Endothelial cell of umbilical vein (primary cell): Measurements from ENCODE around the gene AMZ2. TPM values are rescaled to one million over a fixed set of nuclear protein-coding genes. Genes with fewer than 3 reads are reported as not detected.

ENCODE experiments used
- BruUV-seq: library from RNA; stranded (reverse); fragments of 400-500 nt; replicated peaks from 2 replicates; lab custom pipeline; 2021; lab: Mats Ljungman, UMichigan
- CTCF ChIA-PET: fragments of 300-600, 350-600 bp; sonication (Branson Sonifier 250); formaldehyde crosslinking; loops from one replicate; lab custom pipeline; 2021; ENCODE audit warnings: antibody characterized with exemption, inconsistent platforms; lab: Charles Lee
- POLR2A ChIA-PET: fragments of 300-600, 350-600 bp; sonication (Branson Sonifier 250); formaldehyde crosslinking; loops from one replicate; lab custom pipeline; 2021; ENCODE audit warnings: antibody characterized with exemption, inconsistent platforms; lab: Charles Lee
- DNase-seq: peaks from one replicate; pipeline ENCODE4 v3.0.0-alpha.2; 2011; ENCODE audit warnings: low read depth, low spot score
- FAIRE-seq: peaks from 2 replicates; lab custom pipeline; 2011; peaks lifted over from hg19 to GRCh38; lab: Jason Lieb, UNC
- H2AFZ ChIP-seq: 2 replicates; pipeline ENCODE4 v1.6.0; 2012; ENCODE audit warnings: low read depth, low read length, control low read depth, inconsistent platforms
- H3K27ac ChIP-seq: 2 replicates; pipeline ENCODE4 v1.5.1; 2011; ENCODE audit warnings: low read depth, mild to moderate bottlenecking, control low read depth, low read length, moderate library complexity; ENCODE audit not compliant: insufficient read depth
- H3K27me3 ChIP-seq, 2 experiments: 2 replicates each; pipeline versions ENCODE4 v1.6.0 to v1.6.1; 2011; ENCODE audit warnings: low read length in 2 of 2, mixed read lengths in 1 of 2; ENCODE audit not compliant: control insufficient read depth in 2 of 2, insufficient read depth in 2 of 2
- H3K36me3 ChIP-seq, 2 experiments: 2 replicates in 1 of 2; 3 replicates in 1 of 2; pipeline ENCODE4 v1.5.1; 2011; ENCODE audit warnings: low read length in 2 of 2, mild to moderate bottlenecking in 1 of 2, moderate library complexity in 1 of 2; ENCODE audit not compliant: control insufficient read depth in 2 of 2, insufficient read depth in 2 of 2; ENCODE audit errors: extremely low read depth in 1 of 2
- H3K4me1 ChIP-seq: 3 replicates; pipeline ENCODE4 v1.5.1; 2011; ENCODE audit warnings: mild to moderate bottlenecking, low read length; ENCODE audit not compliant: control insufficient read depth, insufficient read depth; ENCODE audit errors: extremely low read depth
- H3K4me2 ChIP-seq: 2 replicates; pipeline ENCODE4 v1.6.1; 2011; ENCODE audit warnings: low read length, control low read depth, mixed read lengths; ENCODE audit not compliant: insufficient read depth
- H3K4me3 ChIP-seq, 3 experiments: fragments of 200-600 bp in 1 of 3; sonication (generic), shearing (Covaris generic) in 1 of 3; replicated peaks in 1 of 3; 2 replicates each; pipeline ENCODE4 v1.5.1; 2011 to 2016; ENCODE audit warnings: control low read depth in 3 of 3, low read length in 3 of 3, mild to moderate bottlenecking in 2 of 3, inconsistent platforms in 1 of 3, low read depth in 1 of 3, moderate library complexity in 1 of 3; ENCODE audit not compliant: insufficient read depth in 1 of 3
- H3K79me2 ChIP-seq: 2 replicates; pipeline ENCODE4 v1.6.0; 2012; ENCODE audit warnings: low read length, inconsistent platforms; ENCODE audit not compliant: control insufficient read depth, insufficient read depth
- H3K9ac ChIP-seq: replicated peaks from 2 replicates; pipeline ENCODE3; 2011; ENCODE audit warnings: low read length, control low read depth; ENCODE audit not compliant: insufficient read depth; ENCODE audit errors: extremely low read depth
- H3K9me1 ChIP-seq: replicated peaks from 3 replicates; pipeline ENCODE4 v1.6.0; 2011; ENCODE audit warnings: mild to moderate bottlenecking, low read length; ENCODE audit not compliant: control insufficient read depth, insufficient read depth; ENCODE audit errors: extremely low read depth
- H3K9me3 ChIP-seq: replicated peaks from 2 replicates; pipeline ENCODE4 v1.5.1; 2012; ENCODE audit warnings: low read length, inconsistent platforms; ENCODE audit not compliant: control insufficient read depth, insufficient read depth
- H4K20me1 ChIP-seq: replicated peaks from 2 replicates; pipeline ENCODE3; 2011; ENCODE audit warnings: mild to moderate bottlenecking, low read length; ENCODE audit not compliant: control insufficient read depth, insufficient read depth; ENCODE audit errors: extremely low read depth
- CTCF ChIP-seq, 2 donors: IDR thresholded peaks; 1 replicate in 1 of 2; 2 replicates in 1 of 2; pipeline ENCODE4 v1.5.1; 2011; ENCODE audit warnings: low read length in 2 of 2, mild to moderate bottlenecking in 2 of 2, moderate library complexity in 2 of 2, control low read depth in 1 of 2, inconsistent platforms in 1 of 2, low read depth in 1 of 2; ENCODE audit not compliant: insufficient read depth in 1 of 2; ENCODE audit errors: extremely low read depth in 1 of 2
- EZH2 ChIP-seq: IDR thresholded peaks from 2 replicates; pipeline ENCODE4 v1.6.1; 2012; ENCODE audit warnings: borderline replicate concordance, low read depth, mild to moderate bottlenecking, moderate library complexity, low read length, inconsistent platforms; ENCODE audit not compliant: severe bottlenecking
- FOS ChIP-seq: IDR thresholded peaks from 2 replicates; pipeline ENCODE4 v1.6.1; 2011; ENCODE audit warnings: mild to moderate bottlenecking, low read length, moderate library complexity, borderline replicate concordance; ENCODE audit not compliant: insufficient read depth
- GATA2 ChIP-seq: IDR thresholded peaks from 2 replicates; pipeline ENCODE4 v1.7.0; 2011; ENCODE audit warnings: low read depth, mild to moderate bottlenecking, moderate library complexity, mixed read lengths, low read length; ENCODE audit not compliant: insufficient read length, insufficient read depth
- JUN ChIP-seq: IDR thresholded peaks from 2 replicates; pipeline ENCODE4 v1.6.1; 2011; ENCODE audit warnings: borderline replicate concordance, low read depth; ENCODE audit not compliant: insufficient read length, insufficient read depth
- MAX ChIP-seq: IDR thresholded peaks from 2 replicates; pipeline ENCODE4 v1.6.1; 2011; ENCODE audit not compliant: insufficient read depth, insufficient read length
- MYC ChIP-seq: IDR thresholded peaks from one replicate; pipeline ENCODE4 v1.6.1; 2011; ENCODE audit warnings: mild to moderate bottlenecking, low read depth, low read length
- POLR2A ChIP-seq: IDR thresholded peaks from 2 replicates; pipeline ENCODE4 v1.6.1; 2012; ENCODE audit warnings: low read depth, mild to moderate bottlenecking, control low read depth, low read length
- POLR2AphosphoS5 ChIP-seq: IDR thresholded peaks from 2 replicates; pipeline ENCODE4 v1.6.1; 2012; ENCODE audit warnings: low read depth, mild to moderate bottlenecking, control low read depth, low read length, moderate library complexity; ENCODE audit not compliant: insufficient read depth
- dilution Hi-C: fragments of 300-500 bp; cut with MboI; formaldehyde crosslinking; loops from one replicate; pipeline ENCODE4 v1.15.0; 2019; ENCODE audit warnings: low sequenced_read_pairs; ENCODE audit not compliant: extremely low pct_ligation_motif_present
- intact Hi-C: fragments of 100-400 bp; cut with micrococcal nuclease; formaldehyde crosslinking; loops from one replicate; pipeline ENCODE4 v1.10.0; 2022
- polyA plus RNA-seq, 4 experiments: library from polyadenylated mRNA; depleted of rRNA in 3 of 4; stranded (reverse) in 3 of 4; unstranded in 1 of 4; fragments of >200 nt; gene quantifications; 2 replicates each; pipeline versions ENCODE4 v1.2.1 to v1.2.3, GENCODE V29; 2011 to 2012; ENCODE audit warnings: missing spikeins in 1 of 4
- total RNA-seq: library from RNA; stranded (reverse); gene quantifications from 2 replicates; pipeline ENCODE4 v1.2.3, GENCODE V29; 2021

Gene AMZ2
- total and polyA plus RNA-seq, 2 donors (not counting 3 experiments of a cell fraction or from before 2014, with no cell fraction given): 46.7 to 57.3 TPM

GRCh38 chr17:68290955-68291835, 43.4 kb downstream of the AMZ2 start, which contains the start of the genes ARSG and SLC16A6:
Gene ARSG, plus strand, starts transcription at chr17:68291495. Its CDS starts 15,999 bp downstream, at chr17:68307494.
Gene SLC16A6, minus strand, starts transcription at chr17:68291127. Its CDS starts 12,807 bp downstream, at chr17:68278320.
- H2AFZ ChIP-seq: peak within 1 kb of the TSS; percentile 90
- no peaks in the 10 kb centered on the region for H4K20me1 ChIP-seq
- intact Hi-C loops (loop anchor here (1.0 kb wide), 1 partner anchor 92 kb away; no protein-coding TSS in a partner anchor), dilution Hi-C loops (no loop called here)
- ChIA-PET CTCF (interaction anchor here (0.7 to 8.5 kb wide), 4 partner anchors 10 to 108 kb away, joined by 3 to 104 read pairs (median 10); no protein-coding TSS in a partner anchor), POLR2A (no interaction called here)
- H3K4me2 ChIP-seq: peak within 1 kb of the TSS; percentile 72
- no peaks in the 10 kb centered on the region for H3K9me3 ChIP-seq
- TF ChIP-seq MAX (peak; percentile 44), POLR2AphosphoS5 (peak; percentile 56), FOS (no peak), CTCF (IDR thresholded peaks at IDR 0.05; ENCODE audit: extremely low read depth in 1 of 2, insufficient read depth in 1 of 2, low read depth in 1 of 2, low read length in 2 of 2) (no peak), GATA2 (no peak), MYC (peak; percentile 13), JUN (no peak), EZH2 (no peak), POLR2A (no peak)
- peak within 1 kb of the TSS; percentile 48 for H3K27ac ChIP-seq
- H3K9me1 ChIP-seq: no peaks in the 10 kb centered on the region
- H3K79me2 ChIP-seq: no peaks in the 10 kb centered on the region
- H3K27me3 ChIP-seq: no peaks in the 10 kb centered on the region
- BruUV-seq: no TSS peak
- H3K36me3 ChIP-seq: no peaks in the 10 kb centered on the region
- H3K4me1 ChIP-seq: peaks cover 15% of the 10 kb centered on the region
- DNase-seq: peak; percentile 55
- H3K9ac ChIP-seq: peak within 1 kb of the TSS; percentile 74
- H3K4me3 ChIP-seq: peak within 1 kb of the TSS; percentile 53 to 74 (median 66)
- no peak for FAIRE-seq
